ENCODE data around the gene MICAL2.

MICAL2 gene

GRCh38 chr11:12260731-12261521, 150.5 kb downstream of the MICAL2 start:
- DNase-seq = no peak

GRCh38 chr11:12261551-12261950, 151.2 kb downstream of the MICAL2 start:
- no peak for DNase-seq

- DNase-seq = no peak
These were observed 152.8 kb downstream of the MICAL2 start for GRCh38 chr11:12263141-12263693.

GRCh38 chr11:12264361-12264760, 154.0 kb downstream of the MICAL2 start:
- no peak for DNase-seq

GRCh38 chr11:12266132-12266531, 155.7 kb downstream of the MICAL2 start:
- no peak for DNase-seq

- no peak for DNase-seq
These were observed 156.6 kb downstream of the MICAL2 start for GRCh38 chr11:12266943-12267342.

GRCh38 chr11:12267921-12268320, 157.5 kb downstream of the MICAL2 start:
- DNase-seq = no peak

- DNase-seq = no peak
These were observed 158.7 kb downstream of the MICAL2 start for GRCh38 chr11:12269104-12269441.

- no peak for DNase-seq
These were observed 159.2 kb downstream of the MICAL2 start for GRCh38 chr11:12269446-12270214.

GRCh38 chr11:12270215-12270797, 159.9 kb downstream of the MICAL2 start:
- DNase-seq = no peak

- DNase-seq = no peak
These were observed 160.4 kb downstream of the MICAL2 start for GRCh38 chr11:12270817-12271216.

GRCh38 chr11:12271241-12271640, 160.9 kb downstream of the MICAL2 start:
- DNase-seq = no peak

- DNase-seq = no peak
These were observed 161.5 kb downstream of the MICAL2 start for GRCh38 chr11:12271826-12272366.

- DNase-seq = no peak
These were observed 162.6 kb downstream of the MICAL2 start for GRCh38 chr11:12272821-12273617.

- no peak for DNase-seq
These were observed 163.2 kb downstream of the MICAL2 start for GRCh38 chr11:12273618-12273995.

GRCh38 chr11:12274056-12274455, 163.7 kb downstream of the MICAL2 start:
- DNase-seq = no peak

- no peak for DNase-seq
These were observed 164.3 kb downstream of the MICAL2 start for GRCh38 chr11:12274558-12275197.

- no peak for DNase-seq
These were observed 165.4 kb downstream of the MICAL2 start for GRCh38 chr11:12275818-12276217.

GRCh38 chr11:12276356-12276755, 166.0 kb downstream of the MICAL2 start:
- DNase-seq = no peak

- DNase-seq = no peak
These were observed 166.6 kb downstream of the MICAL2 start for GRCh38 chr11:12276831-12277475.
